GM21360 (cell line): ENCODE data around the gene ATP11A.
"Not testable (repeated sequence)": the region's sequence is repeated elsewhere in the genome, so short reads cannot be mapped to it uniquely, and the experiment has no call there.

ENCODE experiments used
- ATAC-seq: cut with Tn5 transposase; IDR thresholded peaks from one replicate; pipeline ENCODE4 v1.9.1; 2021; ENCODE audit warnings: mild to moderate bottlenecking, moderate library complexity; ENCODE audit not compliant: unreplicated experiment

The ATP11A gene

DNA sequence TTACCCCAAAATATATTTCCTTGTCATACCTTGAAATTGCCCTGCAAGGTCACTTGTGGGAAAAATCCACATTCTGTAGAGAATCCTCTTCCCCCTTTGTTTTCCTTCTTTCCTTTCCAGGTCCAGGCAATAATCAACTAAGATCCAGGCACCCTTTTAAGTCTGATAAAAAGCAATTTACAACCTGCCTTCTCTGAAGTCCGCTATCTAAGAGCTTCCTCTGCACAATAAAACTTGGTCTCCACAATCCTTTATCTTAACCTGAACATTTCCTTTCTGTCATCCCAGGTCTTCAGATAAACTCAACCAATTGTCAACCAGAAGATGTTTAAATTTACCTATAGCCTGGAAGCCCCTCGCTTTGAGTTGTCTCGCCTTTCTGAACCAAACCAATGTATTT lies 19.5 kb downstream of the ATP11A start:
- ATAC-seq = not testable (repeated sequence)

DNA sequence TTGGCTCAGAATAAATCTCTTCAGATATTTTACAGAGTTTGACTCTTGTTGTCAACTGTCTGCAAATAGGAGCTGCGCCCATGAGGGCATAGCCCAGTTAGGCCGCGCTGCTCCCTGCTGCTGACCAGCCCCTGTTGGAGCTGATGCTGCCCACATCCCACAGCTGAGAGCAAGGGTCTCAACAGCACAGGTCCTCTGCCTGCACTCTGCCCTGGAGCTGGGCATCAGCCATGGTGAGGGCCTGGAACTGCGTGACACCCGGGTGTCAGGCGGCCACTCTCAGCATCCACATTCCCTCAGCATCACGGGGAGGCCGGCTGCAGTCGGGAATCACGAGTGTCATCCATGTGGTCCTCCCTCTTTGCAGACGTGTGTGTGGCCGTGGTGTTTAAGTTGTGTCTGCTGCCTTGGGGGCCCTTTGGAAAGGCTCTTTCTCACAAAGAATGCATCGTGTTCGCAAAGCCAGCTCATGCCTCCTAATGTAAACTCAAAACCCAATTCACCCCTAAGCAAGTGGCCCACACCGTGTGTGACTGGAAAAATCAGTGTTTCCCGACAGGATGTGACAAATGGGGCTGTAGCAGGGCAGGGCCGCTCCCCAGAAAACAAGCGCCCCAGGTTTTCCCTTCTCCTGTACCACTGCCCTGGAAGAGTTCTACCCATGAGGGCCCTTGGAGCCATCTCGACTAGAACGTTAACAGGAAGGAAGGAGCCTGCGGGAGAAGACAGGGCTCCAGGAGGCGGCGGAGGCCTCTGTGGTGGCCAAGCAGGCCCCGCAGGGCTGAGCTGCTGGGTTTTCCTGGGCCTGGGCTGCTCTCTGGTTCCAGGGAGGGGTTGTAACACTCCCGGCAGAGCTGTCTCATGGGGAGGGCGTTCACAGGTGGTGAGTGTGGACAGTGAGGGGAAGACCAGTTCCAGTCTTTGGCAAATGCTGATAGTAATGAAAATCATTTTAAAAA lies 20.3 kb downstream of the ATP11A start:
- ATAC-seq = no peak

- ATAC-seq = no peak
Measured at GRCh38 chr13:112710855-112711527, 21.2 kb downstream of the ATP11A start.

- ATAC-seq = peak; percentile 56
Measured at GRCh38 chr13:112711528-112712265, 21.9 kb downstream of the ATP11A start.

- ATAC-seq = no peak
Measured at GRCh38 chr13:112712451-112713207, 22.8 kb downstream of the ATP11A start.

- no peak for ATAC-seq
Measured at GRCh38 chr13:112713517-112714253, 23.8 kb downstream of the ATP11A start.

DNA sequence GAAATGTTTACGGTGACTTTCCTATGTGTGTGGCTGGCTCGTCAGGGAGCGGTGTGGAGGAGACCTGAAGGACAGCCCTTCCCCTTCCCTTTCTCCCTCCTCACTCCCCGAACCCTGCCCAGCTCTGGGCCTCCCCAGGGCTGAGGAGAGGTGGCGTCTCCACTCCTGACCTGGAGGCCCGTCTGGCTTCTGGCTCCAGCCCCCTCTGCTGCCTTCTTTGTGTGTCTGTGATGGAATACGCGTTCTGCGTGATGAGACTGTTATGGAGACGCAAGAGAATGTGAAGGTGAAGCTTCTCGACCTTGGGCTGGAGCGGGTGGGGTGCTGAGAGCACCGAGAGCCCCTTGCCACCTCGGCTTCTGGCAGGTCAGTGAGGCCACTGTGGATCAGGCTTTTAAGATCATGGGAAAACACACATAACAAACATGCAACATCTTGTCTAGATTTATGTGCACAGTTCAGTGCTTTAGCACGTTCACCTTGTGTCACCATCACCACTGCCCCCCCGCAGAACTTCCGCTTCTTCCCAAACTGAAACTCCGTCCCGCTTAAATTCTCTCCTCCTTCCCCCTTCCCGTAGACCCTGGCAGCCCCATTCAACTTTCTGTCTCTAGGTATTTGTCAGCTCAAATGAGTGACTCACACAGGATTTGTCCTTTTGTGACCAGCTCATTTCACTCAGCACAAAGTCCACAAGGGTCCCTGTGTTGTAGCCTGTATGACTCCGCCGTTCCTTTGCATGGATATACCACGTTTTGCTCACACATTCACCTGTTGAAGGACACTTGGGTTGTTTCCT lies 24.7 kb downstream of the ATP11A start:
- no peak for ATAC-seq

GRCh38 chr13:112715210-112715609 lies 25.4 kb downstream of the ATP11A start:
- ATAC-seq = no peak

DNA sequence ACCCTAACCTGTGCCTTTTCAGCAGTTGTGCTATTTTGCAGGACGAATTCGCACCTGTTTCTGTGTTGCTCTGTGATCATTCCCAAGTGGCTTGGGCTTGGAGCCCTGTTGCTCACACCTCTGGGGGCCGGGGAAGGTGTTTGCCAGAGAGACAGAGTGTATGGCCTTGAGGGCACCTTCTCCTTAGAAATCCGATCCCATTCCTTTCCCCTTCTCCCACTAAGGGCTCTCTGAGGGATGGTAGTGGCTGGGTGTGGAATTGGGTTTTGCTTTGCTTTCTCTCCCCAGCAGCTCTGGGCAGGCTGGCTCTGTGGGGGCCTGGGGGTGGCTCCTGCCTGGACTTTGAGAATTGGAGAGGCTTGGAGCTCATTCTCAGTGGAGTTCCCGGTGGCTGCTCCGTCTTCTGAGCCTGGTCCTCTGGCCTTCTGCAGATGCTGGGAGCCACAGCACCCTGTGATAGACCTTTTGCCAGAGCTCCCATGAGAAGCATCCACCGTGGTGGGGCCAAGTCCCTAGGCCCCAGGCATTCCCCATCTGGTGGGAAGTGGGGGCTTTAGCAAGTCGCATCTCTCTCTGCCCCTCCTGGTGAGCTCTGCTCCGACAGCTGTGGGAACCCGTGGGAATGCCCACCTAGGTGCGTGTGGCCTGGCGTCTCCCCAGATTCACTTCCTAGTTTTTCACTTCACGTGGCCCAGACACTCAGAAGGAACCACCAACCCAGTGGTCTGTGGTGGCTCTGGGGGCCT lies 26.1 kb downstream of the ATP11A start:
- no peak for ATAC-seq

GRCh38 chr13:112716461-112716820 lies 26.6 kb downstream of the ATP11A start:
- ATAC-seq = no peak

GRCh38 chr13:112716841-112717520 lies 27.1 kb downstream of the ATP11A start:
- ATAC-seq = no peak

GRCh38 chr13:112718318-112718717 lies 28.5 kb downstream of the ATP11A start:
- ATAC-seq = no peak

GRCh38 chr13:112719016-112719415 lies 29.2 kb downstream of the ATP11A start:
- no peak for ATAC-seq

DNA sequence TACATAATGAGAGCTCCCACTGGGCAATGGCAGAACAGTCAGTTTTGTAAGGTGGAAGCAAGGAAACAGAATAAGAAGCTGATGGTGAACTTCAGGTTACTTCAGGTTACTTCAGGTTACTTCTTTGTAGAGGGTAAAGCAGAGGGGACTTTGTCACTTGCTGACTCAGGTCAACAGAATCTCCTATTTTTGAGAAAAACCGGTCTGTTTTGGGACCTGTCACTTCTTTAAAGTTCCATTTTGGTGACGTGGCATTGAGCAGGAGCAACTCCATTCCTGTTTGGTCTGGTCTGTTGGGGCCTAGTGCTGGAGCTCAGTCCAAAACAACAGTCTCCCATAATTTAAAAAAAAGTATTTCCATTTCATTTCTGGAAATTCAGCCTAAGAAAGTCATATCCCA lies 29.7 kb downstream of the ATP11A start:
- ATAC-seq = no peak

- ATAC-seq = no peak
Measured at GRCh38 chr13:112720251-112720650, 30.4 kb downstream of the ATP11A start.

- no peak for ATAC-seq
Measured at GRCh38 chr13:112720814-112721197, 31.0 kb downstream of the ATP11A start.

GRCh38 chr13:112721198-112722104 lies 31.6 kb downstream of the ATP11A start:
- ATAC-seq = no peak
